Adrenal gland (tissue), 5 donors: ENCODE results near the gene C19orf18.

ENCODE experiments used
- CTCF ChIP-seq, 6 experiments: fragments of 450-650 bp in 4 of 6; fragments of 200-600 bp in 2 of 6; sonication (generic) in 1 of 6; IDR thresholded peaks; 1 replicate in 5 of 6; 2 replicates in 1 of 6; pipeline versions ENCODE4 v1.5.1 to v1.8.0; 2016 to 2021; ENCODE audit warnings: antibody characterized with exemption in 6 of 6, mild to moderate bottlenecking in 2 of 6, moderate library complexity in 1 of 6
- POLR2A ChIP-seq, 2 donors: fragments of 450-650 bp; IDR thresholded peaks; one replicate each; pipeline ENCODE4 v1.6.1; 2017; ENCODE audit warnings: antibody characterized with exemption in 2 of 2, mild to moderate bottlenecking in 2 of 2, moderate library complexity in 1 of 2
- donor health status: DM: no; HTN: no; CAD: no.

DNA sequence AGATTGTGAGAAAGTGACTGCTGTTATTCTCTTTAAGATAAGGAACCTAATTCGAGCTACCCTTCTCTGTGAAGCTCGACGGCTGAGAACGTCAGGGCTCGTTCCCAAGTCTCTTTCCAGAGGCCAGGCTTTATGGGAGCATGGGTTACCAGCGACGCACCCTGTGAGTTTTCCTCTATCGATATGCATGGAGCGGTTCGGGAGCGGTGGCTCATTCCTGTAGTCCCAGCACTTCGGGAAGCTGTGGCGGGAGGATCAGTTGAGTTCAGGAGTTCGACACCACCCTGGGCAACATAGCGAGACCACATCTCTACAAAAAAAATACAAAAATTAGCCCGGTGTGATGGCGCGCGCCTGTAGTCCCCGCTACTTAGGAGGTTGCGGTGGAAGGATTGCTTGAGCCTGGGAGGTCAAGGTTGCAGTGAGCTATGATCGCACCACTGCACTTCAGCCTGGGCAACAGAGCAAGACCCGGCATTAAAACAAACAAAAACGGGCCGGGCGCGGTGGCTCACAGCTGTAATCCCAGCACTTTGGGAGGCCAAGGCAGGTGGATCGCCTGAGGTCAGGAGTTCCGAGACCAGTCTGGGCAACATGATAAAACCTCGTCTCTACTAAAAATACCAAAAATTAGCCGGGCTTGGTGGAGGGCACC lies 29.0 kb upstream of the C19orf18 start:
- TF ChIP-seq CTCF (IDR thresholded peaks at IDR 0.05) (no peak), POLR2A (IDR thresholded peaks at IDR 0.05) (no peak)
